HPDE6-E6E7 (cell line): Measurements from ENCODE around the gene ARHGEF4.

Experiments
- DNase-seq: peaks from one replicate; pipeline ENCODE4 v3.0.0; 2011; ENCODE audit warnings: missing footprints; ENCODE audit errors: extremely low spot score

The ARHGEF4 gene

DNA sequence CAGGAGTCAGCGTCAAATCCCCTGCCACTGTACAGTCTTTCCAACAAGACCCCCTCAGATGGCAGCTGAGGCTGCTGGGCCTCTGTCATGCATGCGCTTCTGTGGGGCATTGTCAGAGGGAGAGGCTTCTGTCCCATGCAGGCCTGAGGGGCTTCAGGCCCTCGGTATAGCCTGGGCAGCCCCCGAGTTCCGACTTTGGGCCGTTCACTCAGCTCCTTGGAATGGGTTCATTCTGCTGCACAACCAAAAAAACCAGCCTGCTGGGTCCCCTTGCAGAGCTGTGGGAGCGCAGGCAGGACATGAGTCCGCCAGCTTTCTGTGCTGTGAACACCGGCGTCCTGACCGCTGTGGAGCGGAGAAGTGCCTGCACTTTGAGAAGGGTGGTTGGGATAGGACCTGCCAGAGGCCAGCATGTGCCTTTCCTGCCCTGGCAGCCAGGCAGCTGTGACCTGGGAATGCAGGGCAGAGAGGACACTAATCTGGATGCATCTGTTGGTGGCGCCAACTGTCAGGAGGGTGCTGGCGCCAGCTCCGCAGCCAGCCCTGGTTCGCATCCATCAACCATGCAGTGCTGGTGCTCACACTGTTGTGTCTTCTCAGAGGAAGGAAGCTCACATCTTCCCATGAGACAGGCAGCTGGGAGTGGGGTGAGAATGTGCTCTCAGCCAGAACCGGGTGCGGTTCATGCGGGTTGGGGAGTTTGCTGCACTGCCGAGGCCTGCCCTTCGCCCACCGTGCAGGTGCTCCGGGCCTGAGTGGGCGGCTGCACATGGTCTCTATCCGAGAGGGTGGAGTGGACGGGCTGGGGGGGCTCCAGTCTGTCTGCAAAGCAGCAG is 14.3 kb downstream of the ARHGEF4 start:
- no peak for DNase-seq

DNA sequence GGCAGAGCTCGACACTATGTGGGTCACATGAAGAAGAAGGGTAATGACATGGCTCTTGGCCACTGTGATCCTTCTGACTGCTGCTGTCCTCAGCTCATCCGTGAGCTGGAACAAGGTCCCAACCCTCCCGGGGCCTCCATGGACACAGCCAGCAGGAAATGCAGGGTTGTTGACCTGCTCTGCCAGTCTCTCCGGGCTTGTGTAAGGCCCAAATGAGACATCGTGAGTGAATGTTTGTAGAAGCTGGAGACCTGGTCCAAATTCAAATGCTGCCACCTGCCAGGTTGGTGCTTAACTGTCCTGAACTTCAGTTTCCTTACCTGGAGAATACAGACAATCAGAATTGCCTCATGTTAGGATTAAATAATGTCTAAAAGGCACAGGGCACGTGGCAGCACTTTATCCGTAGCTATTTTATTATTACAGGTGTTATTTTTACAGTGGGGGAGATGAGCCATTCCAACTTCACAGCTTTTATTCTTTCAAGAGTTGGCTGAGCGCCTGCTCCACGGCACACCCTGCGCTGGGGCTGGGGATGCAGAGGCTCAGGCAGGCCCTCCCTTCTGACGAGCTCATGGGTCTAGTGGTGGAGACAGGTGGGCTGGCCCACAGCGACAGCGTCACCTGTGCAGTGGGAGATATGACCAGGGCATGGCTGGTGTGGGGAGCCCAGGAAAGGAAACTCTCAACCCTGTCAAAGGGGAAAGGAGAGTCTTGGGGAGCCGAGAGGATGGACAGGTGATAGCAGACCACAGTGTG is 15.1 kb downstream of the ARHGEF4 start:
- DNase-seq: no peak

DNA sequence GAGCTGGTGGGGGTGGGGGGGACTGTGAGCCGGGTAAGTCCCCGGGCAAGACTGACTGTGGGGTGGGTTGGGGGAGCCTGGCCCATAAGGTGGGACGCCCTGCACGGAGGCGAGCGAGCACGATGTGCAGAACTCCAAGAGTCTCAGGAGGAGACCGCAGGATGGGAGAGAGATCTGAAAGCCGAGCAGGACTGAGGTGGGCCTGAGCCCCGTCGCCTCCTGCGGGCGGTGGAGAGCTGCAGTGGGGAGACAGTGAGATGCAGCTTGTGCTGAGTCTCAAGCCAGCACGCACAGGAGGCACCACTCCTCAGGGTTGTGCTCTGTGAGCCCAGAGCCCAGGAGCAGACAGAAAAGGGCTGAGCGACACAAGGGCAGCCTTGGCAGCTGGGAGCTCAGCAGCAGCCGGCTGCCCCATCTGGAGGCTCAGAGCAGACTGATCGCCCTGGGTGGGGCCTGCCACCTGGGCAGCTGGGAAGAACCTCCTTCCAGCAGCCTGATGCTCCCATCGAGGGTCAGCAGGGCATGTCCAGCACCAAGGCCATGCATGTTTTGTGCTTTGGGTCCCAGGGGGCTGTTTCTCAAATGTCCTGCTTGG is 15.9 kb downstream of the ARHGEF4 start:
- no peak for DNase-seq

DNA sequence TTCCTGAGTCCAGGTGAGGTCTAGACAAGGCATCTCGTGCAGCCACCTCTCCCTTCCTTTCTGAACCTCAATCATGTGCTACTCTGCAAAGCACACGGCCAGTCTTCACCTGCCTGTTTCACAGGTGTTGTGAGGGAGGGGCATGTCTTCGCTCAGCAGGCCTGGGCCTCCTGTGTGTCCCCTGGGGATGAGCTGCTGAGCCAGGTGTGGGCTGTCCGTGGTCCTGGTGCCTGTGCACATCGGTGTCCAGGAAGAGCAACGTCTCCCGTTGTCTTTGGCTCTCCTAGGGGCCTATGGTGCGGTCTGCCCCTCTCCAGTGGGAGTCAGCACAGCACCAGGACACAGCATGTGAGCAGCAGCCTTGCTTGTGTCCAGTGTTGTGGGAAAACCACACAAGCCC is 16.7 kb downstream of the ARHGEF4 start:
- DNase-seq: no peak

DNA sequence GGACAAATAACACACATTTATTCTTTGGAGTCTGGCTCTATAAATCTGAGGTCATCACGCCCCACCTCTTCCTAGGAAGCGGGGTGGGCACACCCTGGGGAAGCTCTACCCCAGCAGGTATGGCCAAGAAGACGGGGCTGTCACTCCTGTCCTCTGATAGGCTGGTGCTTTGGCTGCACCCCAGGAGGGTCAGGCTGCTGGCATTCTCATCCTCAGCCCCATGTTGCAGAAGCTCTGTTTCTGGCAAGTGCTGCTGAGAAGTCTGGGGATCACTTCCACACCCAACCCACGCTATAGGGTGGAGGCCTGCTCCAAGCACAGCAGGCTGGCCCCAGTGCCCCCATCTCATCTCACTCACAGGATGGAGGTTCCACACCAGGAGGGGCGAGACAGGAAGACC is 17.6 kb downstream of the ARHGEF4 start:
- no peak for DNase-seq

DNA sequence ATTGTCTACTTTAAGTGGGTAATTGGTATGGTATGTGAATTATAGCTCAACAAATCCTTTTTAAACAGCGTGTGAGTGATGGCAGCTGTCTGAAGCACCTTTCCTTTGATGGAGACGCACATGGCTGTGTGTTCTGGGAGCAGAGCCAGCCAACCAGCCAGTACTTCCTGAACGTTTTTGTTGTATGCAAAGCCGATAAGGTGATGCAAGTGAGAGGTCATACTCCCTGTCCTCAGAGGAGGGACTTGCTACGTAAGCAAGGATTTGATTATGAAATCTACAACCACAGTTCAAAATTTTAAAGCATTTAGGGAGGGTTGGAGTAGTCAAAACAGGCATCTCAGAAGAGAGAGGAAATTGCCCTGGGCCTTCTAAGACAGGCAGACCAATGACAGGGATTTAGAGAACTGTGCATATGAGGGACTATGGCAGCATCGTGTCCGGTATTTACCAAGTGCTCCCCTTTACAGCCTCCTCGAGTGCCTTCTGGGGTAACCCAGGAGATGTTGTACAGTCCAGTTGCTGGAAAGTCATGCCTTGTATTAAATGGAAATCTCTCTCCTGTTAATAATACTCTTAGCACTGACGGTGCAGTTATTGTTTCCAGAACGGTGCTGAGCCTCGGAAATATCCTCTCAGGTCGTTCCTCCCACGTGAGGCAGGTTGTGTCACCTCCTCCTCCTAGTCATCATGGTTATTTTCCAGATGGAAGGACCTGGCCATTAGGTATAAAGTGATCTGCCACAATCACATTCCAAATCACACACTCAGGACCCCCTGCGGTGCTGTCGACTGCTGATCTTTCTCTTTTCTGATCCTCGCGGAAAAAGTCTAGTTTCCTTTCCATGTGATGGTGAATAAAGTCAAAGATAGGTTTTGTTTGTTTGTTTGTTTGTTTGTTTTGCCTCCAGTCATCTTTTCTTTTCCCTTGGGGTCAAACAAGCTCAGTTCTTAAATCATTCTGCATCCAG is 28.4 kb downstream of the ARHGEF4 start:
- peak; percentile 86 for DNase-seq

DNA sequence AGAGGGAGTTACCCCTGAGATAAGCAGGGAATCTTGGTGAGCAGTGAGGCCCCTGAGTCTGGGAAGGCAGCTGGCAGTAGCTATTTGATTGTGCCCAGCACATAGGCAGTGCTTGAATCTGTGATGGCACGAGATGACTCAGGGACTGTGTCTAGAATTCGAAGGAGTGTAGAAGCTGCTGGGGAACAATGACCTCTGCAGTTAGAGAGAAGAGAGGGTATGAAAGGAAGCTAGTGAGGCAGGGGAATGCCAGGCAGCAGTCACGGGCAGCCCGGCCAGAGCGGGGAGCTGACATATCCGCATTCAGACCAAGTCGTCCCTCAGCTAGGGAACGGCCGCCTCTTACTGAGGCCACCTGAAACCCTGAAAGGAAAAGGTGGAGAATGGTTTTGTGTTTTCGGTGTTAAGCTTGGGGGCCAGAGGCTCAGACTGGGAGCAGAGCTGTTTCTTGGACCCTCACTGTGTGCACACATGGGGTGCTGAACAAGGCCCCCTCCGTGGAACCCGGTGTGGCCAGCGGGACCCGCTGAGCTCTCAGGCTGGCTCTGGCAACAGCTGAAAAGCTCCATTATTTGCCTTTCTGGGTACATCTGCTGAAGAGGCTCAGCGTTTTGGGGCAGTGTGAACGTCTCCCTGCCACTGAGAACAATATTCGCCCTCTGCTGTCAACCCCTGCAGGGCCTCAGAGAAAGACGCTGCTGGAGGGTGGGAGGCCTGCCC is 32.9 kb downstream of the ARHGEF4 start:
- no peak for DNase-seq

DNA sequence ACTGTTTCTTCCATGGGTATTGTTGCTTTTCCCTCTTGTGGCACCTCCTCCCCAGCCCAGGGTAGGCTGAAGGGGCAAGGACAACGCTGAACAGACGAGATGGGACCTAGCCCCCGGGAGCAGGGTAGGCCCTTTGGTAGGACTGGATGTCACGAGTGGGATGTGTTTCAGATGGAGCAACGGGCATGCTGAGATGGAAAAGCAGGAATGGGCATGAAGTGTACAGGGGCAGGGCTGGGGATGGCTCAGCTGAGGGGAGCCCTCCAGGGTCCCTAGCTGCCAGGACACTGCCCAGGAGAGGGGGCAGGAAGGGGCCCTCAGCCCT is 33.4 kb downstream of the ARHGEF4 start:
- DNase-seq: no peak

DNA sequence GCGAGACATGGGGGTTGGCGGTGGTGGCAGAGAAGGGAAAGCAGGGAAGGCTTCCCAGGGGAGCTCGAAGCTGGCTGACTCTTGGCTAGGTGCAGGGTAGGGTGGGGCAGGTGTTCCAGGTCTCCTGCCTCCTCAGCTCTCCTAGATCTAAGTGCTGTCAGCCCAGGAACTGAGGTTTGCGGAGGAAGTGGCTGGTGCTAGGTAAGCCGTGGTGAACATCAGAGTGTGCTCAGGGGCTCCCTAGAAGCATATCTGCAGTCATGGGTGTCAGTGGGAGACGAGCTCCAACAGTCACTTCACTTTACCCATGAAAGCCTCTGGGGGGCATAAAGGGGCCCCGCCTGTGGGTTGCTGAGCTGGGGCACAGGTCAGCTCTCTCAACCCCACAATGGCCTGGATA is 34.1 kb downstream of the ARHGEF4 start:
- DNase-seq: no peak

DNA sequence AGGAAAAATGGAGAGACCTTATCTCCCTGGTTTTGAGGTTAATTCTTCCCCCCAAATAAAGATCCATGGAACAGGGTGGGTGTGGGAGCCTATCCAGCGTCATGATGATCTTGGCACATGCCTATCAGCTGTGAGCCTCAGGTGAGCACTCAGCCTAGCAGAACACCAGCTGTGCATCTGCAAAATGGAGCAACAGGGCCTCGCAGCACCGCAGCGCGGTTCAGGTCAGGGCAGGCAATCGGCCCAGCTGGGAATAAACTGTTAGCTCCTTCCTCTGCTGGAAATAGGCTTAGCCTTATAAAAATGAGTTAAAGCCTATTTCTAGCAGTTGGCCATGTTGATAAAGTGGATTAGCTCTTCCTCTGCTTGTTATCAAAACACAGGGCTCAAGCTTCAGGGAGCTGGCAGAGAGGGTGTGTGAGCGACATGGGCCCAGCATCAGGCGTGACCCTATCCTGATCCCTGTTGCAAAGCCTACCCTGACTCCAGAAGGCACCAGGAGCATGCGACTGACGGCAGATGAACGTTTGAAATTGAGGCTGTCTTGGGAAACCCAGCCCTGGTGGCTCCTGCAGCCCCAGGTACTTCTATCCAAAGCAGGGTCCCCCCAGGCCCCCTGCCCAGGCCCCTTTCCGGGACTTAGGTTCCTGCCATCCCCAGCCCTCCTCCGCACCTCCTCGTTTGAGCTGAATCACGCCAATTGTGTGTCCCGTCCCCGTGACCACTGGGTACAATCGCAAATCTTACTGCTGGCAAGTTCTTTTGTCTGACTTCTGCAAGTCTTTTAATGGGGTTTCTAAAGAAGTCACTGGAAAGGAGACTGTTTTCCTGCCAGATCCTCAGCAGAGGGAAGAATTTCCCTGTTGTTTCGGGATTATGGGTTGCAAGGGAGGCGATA is 35.4 kb downstream of the ARHGEF4 start:
- no peak for DNase-seq

DNA sequence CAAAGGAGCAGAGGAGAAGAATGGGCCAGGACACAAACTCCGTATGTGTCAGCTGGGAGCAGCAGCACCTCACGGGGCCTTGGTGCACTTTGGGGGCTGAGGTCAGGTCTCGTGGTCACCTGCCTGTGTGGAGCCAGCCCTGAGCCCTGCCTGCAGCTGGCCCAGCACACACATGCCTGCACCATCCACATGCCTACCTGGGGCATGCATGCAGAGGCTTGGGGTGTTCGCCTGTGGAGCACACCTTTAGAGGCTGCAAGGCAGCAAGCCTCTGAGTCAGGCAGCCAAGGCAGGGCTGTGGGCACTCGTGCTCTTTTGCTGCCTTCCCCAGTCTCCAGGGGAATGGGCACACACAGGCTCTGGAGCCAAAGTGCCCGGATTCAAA is 36.0 kb downstream of the ARHGEF4 start:
- DNase-seq: no peak

DNA sequence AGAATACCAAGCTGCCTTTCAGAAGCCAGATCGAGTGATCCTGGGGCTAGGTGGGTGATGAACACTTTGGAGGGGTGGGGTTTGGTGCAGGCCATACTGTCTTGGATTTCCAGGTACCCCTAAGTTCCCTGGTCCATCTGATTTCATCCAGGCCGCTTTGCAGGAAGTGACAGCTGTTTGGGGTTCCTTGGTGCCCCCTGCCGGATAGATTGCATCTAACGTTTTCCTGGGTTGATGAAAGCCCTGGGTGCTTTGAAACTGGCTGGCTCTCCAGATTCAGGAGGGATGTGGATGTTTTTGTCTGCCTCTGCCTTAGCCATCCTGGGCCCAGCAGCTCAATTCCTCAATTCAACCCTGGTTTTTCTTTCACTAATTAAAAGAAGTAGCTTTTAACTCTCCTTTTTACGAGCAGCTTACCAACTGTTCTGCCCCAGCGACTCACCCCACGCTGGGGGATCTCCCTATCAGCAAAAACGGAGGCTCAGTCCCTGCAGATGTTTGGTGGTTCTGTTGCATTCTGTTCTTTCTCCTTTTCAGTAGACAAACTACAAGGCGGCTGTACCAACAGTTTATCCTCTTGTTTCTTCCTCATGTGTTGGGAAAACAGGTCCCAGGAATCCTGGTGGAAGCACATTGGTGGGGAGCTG is 37.1 kb downstream of the ARHGEF4 start:
- no peak for DNase-seq

DNA sequence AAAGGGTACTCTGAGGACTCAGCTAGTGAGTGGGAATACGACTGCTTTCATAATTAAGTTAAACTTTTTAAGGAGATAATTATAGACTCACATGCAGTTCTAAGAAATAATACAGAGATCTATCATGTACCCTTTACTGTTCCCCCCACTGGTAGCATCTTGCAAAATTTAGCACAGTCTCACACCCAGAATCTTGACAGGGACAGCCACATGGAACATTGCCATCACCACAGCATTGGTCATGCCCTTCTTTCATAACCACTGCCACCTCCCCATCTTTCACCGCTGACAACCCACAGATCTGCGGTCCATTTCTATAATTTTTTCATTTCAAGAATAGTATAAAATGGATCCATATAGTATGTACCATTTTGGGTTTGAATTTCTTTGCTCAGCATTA is 37.8 kb downstream of the ARHGEF4 start:
- no peak for DNase-seq

DNA sequence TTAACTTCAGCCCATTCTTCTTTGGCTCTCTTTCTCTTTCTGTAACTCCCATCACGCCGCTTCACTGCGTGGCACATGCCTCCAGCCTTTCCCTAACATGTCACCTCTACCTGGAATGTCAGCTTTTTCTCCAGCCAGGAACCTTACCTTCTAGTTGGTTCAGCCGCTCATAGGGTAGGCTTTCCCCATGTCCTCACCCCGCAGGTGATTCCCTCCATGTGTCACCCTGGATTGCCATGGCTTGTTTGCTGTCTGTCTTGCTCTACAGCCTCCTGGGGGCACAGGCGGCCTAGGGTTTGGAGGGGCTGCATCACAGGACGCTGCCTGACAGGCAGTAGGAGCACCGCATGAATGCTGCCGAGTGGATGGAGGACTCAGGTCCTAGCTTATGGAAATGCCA is 39.2 kb downstream of the ARHGEF4 start:
- DNase-seq: no peak

DNA sequence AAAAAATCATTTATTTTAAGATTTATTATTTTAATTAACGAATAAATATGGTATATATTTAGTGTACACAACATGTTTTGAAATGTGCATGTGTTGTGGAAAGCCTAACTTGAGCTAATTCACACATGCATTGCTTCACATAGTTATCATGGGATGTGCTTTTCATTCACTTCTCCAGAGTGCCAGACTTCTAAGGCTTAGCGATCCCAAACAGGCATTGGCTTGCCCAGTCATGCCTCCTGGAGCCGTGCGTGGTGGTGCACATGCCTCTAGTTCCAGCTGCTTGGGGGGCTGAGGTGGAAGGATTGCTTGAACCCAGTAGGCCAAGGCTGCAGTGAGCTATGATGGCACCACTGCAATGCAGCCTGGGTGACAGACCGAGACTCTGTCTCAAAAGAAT is 40.5 kb downstream of the ARHGEF4 start:
- DNase-seq: no peak

DNA sequence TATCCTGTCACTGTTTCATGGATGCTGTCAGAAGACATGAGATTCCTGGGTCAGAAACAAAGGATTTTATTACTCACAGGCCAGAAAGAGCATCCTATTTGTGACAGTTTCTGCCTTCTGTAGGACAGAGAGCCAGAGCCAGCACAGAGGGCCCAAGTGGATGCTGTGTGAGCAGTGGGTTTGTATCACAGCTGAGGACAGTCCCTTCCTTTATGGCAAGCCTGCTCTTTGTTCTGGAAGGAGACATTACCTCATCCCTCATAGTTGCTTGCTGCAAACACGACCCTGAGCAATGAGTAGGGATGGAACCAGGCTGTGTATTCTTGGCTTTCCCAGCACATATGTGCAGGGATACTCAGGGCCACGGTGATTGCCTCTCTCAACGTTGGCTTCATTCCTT is 41.6 kb downstream of the ARHGEF4 start:
- DNase-seq: no peak

DNA sequence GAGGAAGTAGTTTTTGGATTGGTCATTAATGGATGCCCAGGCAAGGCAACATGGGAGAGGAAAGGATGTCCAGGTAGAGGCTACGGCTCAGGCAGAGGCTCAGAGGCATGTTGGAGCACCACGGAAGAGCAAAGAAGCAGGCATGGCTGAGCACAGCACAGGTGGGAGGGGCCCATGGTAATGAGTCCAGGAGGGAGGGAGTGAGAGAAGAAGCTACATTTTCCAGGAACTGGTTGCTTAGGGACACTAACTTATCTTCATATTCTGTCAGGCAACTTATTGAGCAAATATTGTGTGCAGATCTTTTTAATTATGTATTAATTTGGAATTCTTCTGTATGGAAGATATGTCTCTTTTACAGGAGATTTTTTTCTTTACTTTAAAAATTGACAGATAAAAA is 42.2 kb downstream of the ARHGEF4 start:
- DNase-seq: no peak

DNA sequence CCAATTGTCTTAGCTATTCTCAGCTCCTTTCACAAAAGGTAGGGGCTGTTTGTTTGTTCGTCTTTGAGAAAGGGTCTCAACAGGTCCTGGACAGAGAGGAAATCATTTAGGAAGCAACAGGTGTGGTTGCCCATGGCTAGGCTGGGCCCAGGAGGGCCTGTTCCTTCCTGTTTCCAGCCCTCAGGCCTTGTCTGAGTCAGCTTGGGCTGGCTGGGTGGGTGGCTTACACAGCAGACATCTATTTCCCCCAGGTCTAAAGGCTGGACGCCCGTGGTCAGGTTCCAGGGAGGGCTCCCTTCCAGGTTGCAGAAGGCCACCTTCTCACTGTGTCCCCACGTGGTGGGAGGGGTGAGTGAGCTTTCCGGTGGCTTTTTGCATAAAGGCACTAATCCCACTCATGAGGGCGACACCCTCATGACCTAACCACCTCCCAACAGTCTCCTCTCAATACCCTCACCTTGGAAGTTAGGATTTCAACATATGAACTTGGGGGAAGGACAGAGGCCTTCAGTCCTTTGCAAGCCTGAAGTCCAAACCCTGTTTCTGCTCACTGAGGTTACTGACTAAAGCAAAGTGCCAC is 45.5 kb downstream of the ARHGEF4 start:
- peak; percentile 84 for DNase-seq

DNA sequence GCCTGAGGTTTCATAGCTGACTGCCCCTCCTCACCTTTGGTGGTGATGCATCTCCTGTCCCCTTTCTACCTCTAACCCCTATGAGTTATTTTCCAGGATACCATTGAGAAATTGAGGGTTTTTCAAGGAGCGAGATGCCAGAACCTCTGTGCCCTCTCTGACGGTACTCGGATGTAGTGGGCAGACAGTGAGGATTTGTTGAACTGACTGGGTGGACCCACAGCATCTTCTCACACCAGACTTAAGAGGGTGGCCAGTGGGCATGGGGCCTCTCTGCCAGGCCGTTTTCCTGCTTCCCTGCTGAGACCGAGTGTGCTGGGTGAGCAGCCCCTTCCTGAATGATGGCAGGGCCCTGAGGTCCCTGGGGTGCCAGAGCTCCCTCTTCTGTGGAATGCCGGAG is 46.3 kb downstream of the ARHGEF4 start:
- DNase-seq: no peak
